Measurements from ENCODE around the gene ZNF17. TPM values are rescaled to one million over a fixed set of nuclear protein-coding genes. Genes with fewer than 3 reads are reported as not detected.

The ZNF17 gene
- total RNA-seq, 6 donors from 2014 or later, result 6.9 to 17.8 (median 11.3) TPM

DNA sequence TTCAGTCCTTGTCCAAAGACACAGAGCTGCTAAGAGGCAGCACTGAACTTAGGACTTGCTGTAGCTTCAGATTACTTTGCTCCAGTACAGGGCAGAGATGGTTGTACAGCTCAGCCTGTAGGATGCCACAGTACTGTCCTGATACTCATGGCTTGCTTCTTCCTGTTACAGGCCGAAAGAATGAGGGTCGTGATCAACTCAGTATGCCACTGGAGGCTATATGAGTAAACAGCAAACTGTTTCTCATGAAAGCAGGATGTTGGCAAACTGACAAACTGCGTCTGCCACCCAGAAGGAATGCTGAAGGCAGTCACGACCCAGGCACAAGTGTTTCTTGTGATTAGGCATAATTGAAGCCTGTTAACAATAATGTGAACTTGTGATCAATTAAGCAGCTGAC, 27.0 kb downstream of the ZNF17 start:
- Histone ChIP-seq H3K27me3 (no peaks in the 10 kb centered on the region), H3K4me3 (no peak overlapping the region), H3K9me3 (peaks cover 0 to 27% (median 15%) of the 10 kb centered on the region in 4 donors), H3K4me1 (peaks cover 15 to 21% (median 17%) of the 10 kb centered on the region in 4 donors), H3K36me3 (peaks cover 0 to 12% (median 6%) of the 10 kb centered on the region in 4 donors), H3K27ac (no peak overlapping the region)
- 65 to 70% methylated on average over 4 of the region's 4 CpGs for WGBS, 2 donors
- TF ChIP-seq EP300 (IDR thresholded peaks at IDR 0.05) (no peak), CTCF (IDR thresholded peaks at IDR 0.05) (no peak), POLR2AphosphoS5 (IDR thresholded peaks at IDR 0.05) (no peak), POLR2A (IDR thresholded peaks at IDR 0.05) (no peak)
- ATAC-seq (ENCODE audit: low FRiP score in 2 of 2) (no peak), DNase-seq (no peak)

- Histone ChIP-seq H3K36me3 (peaks cover 5 to 22% (median 16%) of the 10 kb centered on the region in 4 donors), H3K9me3 (peaks cover 0 to 36% (median 25%) of the 10 kb centered on the region in 4 donors), H3K4me3 (no peak overlapping the region), H3K27me3 (no peaks in the 10 kb centered on the region), H3K4me1 (peaks cover 15 to 21% (median 17%) of the 10 kb centered on the region in 4 donors), H3K27ac (no peak overlapping the region)
- TF ChIP-seq EP300 (IDR thresholded peaks at IDR 0.05) (no peak), POLR2A (IDR thresholded peaks at IDR 0.05) (no peak), POLR2AphosphoS5 (IDR thresholded peaks at IDR 0.05) (no peak)
- DNase-seq, result no peak
- WGBS, 2 donors, result 89 to 96% methylated on average over 9 of the region's 9 CpGs
- no peak for ATAC-seq (ENCODE audit: low FRiP score in 2 of 2)
Observed at GRCh38 chr19:57438925-57439324, 28.0 kb downstream of the ZNF17 start.

- Histone ChIP-seq H3K27ac (no peak overlapping the region), H3K27me3 (no peaks in the 10 kb centered on the region), H3K9me3 (peaks cover 6 to 63% (median 44%) of the 10 kb centered on the region in 4 donors), H3K4me1 (no peaks in the 10 kb centered on the region), H3K4me3 (no peak overlapping the region), H3K36me3 (peaks cover 8 to 38% (median 26%) of the 10 kb centered on the region in 4 donors)
- TF ChIP-seq EP300 (IDR thresholded peaks at IDR 0.05) (no peak), CTCF (IDR thresholded peaks at IDR 0.05) (no peak), POLR2A (IDR thresholded peaks at IDR 0.05) (no peak), POLR2AphosphoS5 (IDR thresholded peaks at IDR 0.05) (no peak)
- ATAC-seq (ENCODE audit: low FRiP score in 2 of 2) (no peak), DNase-seq (no peak)
- 87 to 89% methylated on average over 7 of the region's 7 CpGs for WGBS, 2 donors
Observed at GRCh38 chr19:57441979-57442752, 31.2 kb downstream of the ZNF17 start.

DNA sequence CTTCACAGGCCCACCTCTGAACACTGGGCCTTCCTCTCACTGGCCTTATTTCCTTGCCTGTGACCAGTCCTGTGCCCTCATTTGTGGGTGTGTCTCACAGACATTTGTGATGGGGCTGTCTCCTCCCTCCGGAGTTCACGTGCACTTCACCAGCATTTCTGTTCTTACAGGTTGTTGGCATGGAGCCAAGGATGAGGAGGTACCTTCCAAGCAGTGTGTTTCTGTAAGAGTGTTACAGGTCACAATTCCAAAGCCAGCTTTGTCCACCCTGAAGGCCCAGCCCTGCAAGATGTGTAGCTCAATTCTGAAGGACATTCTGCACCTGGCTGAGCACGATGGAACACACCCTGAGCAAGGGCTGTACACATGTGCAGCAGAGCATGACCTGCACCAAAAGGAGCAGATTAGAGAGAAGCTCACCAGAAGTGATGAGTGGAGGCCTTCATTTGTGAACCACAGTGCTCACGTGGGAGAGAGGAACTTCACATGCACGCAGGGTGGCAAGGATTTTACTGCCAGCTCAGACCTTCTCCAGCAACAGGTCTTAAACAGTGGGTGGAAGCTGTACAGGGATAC, 32.2 kb downstream of the ZNF17 start:
- H3K27ac ChIP-seq, result no peak overlapping the region
- no peaks in the 10 kb centered on the region for H3K27me3 ChIP-seq
- no peaks in the 10 kb centered on the region for H3K4me1 ChIP-seq
- H3K9me3 ChIP-seq, result peaks cover 11 to 63% (median 46%) of the 10 kb centered on the region in 4 donors
- ATAC-seq (ENCODE audit: low FRiP score in 2 of 2), result no peak
- DNase-seq, result no peak
- H3K36me3 ChIP-seq, result peaks cover 8 to 35% (median 26%) of the 10 kb centered on the region in 4 donors
- TF ChIP-seq POLR2AphosphoS5 (IDR thresholded peaks at IDR 0.05), result no peak
- no peak for TF ChIP-seq EP300 (IDR thresholded peaks at IDR 0.05)
- no peak for TF ChIP-seq CTCF (IDR thresholded peaks at IDR 0.05)
- TF ChIP-seq POLR2A (IDR thresholded peaks at IDR 0.05), result no peak
- no peak overlapping the region for H3K4me3 ChIP-seq
- WGBS, 2 donors, result 89% methylated on average over 5 of the region's 5 CpGs

GRCh38 chr19:57452307-57452706, 41.3 kb downstream of the ZNF17 start:
- ATAC-seq (ENCODE audit: low FRiP score in 2 of 2) (no peak), DNase-seq (no peak)
- Histone ChIP-seq H3K27ac (no peak overlapping the region), H3K4me1 (no peaks in the 10 kb centered on the region), H3K27me3 (no peaks in the 10 kb centered on the region), H3K9me3 (peaks cover 14 to 54% (median 29%) of the 10 kb centered on the region in 4 donors), H3K4me3 (no peak overlapping the region), H3K36me3 (no peaks in the 10 kb centered on the region)
- TF ChIP-seq POLR2AphosphoS5 (IDR thresholded peaks at IDR 0.05) (no peak), CTCF (IDR thresholded peaks at IDR 0.05) (no peak), EP300 (IDR thresholded peaks at IDR 0.05) (no peak), POLR2A (IDR thresholded peaks at IDR 0.05) (no peak)
- 94 to 96% methylated on average over 3 of the region's 3 CpGs for WGBS, 2 donors
